ENCODE data around the gene DLK1.

Gene DLK1

DNA sequence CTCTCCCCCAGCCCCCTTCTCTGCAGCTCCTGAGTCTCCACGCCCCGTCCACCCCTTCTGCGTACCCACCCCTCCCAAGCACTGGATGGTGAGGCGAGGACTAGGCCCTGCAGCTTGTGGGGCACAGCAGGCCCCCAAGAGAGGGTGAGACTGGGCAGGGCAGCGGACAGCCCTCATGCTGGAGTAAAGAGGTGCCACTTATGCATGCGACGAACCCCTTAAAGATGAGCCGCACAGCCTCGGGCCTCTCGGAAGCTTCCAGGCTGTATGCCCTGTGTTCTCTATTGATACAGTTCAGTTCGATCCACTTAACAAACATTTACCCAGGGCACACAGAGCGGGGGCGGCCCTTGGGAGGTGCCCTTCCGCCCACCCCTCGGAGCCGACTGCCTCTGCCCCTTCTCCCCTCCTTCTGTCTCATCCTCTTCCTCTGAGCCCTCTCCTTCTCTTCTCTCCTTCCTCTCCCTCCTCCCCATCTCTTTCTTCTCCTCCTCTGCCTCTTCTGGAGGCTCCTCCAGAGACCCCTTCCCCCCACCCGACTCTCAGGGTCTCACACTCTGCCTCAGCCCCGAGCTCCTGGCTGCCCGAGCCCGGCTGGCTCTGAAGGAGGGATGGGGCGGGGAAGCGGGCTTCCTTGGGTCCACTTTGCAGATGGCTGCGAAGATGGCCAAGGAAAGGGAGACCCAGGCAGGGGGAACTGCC, 32.7 kb upstream of the DLK1 start:
- no peak for DNase-seq

DNA sequence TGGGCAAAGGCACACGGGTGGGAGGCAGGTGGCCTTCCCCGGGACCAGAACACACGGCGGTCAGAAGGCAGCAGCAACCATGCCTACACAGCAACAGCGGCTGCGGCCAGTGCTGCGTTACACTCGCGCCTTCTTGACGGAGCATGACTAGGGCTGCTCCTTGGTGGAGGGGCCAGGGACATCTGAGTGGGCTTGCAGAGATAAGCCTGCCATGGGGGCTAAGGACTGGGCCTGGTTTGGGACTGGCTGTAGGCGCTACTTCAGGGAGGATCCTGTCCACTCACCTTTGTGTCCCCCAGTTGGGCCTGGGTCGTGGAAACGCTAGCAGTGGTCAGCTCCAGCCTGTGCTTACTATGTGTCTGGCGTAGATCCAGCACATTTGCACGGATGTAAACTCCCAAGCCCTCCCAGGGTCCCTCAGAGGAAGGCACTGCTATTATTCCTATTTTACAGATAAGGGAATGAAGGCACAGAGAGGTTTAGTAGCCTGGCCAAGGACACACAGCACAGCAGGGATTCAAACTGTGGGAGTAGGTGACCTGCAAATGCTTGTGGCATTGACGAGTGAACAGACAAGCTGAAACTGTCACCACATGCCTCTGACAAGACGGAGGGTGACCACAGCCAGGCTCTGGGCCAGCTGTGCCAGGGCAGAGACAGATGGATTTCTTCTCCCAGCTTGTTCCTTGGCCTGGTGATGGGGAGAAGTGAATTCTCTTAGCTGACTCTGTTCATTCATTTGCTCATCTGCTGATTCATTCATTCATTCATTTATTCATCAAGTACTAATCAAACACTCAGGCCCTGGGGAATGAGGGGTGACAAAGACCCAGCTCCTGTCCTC, 31.9 kb upstream of the DLK1 start:
- DNase-seq = no peak

DNA sequence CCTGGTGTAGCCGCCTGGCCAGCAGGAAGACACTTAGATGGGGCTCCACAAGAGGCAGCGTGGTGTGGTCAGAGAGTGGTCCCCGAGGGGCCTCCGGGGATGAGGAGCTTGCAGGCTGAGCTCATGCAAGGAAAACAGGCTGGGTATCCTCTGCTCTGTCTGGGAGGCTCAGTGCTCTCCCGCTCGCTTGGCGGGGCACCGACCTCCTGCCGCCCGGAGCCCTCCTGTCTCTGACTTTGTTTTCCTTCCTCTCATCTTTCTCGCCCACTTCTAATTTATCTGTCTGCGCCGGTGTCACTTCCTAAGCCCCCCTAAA, 31.3 kb upstream of the DLK1 start:
- no peak for DNase-seq

DNA sequence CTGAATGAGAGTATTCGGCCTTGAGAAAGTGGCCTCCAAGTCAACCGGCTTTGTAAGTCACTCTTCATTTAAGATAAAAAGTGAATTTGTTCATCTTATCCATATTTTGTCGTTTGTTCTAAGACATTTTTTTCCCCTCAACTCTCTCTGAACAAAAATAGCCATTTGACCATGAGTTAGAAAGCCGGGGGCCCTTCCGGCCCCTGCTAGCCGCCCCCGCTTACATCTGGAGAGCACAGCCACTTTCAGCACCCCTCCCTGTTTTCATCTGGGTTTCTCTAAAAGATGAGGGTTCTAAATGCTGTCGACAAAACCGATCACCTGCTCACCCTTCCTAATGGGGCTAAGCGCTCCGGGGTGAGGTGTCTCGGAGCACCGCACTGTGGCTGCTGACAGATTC, 30.7 kb upstream of the DLK1 start:
- DNase-seq = no peak

DNA sequence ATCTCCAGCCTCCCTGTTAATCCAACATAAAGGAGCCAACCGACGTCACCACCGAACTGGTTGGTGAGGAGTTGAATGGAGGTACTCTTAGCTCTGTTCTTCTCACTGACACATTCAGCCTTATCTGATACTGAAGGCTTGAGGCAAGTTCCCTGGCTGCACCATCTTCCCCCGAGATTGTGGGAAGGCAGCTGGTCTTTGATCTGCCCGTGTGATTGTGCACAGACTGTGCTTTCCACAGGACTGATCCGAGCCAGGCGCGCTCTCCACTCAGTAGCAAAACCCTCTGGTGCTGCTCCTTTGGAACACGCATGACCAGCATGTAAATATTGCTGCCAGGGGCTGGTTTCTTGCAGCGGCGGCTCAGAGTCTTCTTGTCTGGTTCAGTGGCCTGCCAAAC, 30.1 kb upstream of the DLK1 start:
- no peak for DNase-seq

DNA sequence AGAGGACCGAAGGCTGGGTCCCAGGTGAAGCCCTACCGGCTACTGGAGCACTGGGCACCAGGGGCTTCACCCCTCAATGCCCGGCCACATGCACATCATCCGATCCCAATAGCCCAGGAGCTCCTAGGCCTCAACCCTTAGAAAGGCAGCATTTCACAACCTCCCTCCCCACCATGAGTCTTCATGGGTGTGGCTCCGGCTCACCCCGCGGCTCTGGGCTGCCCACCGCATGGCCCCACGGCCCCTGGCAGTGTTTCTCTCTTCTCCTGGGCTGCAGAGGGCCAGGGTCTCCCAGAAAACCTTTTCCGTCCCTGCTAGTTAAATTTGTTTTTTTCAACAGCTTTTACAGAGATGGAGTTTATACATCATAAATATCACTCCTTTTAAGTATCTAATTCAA, 28.6 kb upstream of the DLK1 start:
- DNase-seq = no peak

DNA sequence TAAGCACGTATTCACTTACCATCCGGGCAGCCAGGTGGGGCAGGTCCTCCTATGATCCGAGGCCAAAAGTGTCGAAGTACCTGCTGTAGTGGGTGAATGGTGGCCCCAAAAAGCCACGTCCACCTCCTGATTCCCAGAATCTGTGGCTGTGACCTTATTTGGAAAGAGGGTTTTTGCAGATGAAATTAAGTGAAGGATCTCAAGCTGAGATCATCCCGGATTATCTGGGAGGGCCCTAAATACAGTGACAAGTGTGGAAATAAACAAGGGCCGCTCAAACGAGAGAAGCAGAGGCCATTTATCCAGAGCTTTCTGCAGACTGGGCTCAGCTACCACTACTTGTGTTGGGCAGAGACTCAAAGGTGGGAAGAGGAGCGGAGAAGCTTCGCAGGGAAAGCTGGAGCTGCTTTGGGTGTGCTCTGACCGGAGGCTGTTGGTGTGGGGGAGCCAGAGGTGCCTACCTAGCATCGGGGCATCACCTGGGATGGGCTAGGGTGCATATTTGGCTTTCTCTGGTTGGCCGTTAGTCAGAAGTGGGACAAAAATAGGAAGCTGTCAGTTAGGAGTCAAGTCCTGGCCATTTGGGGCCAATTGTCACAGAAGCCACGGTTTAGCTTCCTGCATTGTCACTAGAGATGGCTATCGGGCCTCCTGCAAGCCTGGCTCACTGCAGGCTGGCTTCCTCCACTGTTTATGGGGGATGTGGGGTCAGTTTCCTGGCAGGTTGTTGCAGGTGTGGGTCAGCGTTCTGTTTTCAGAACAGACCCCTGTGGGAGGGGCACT, 27.8 kb upstream of the DLK1 start:
- no peak for DNase-seq

DNA sequence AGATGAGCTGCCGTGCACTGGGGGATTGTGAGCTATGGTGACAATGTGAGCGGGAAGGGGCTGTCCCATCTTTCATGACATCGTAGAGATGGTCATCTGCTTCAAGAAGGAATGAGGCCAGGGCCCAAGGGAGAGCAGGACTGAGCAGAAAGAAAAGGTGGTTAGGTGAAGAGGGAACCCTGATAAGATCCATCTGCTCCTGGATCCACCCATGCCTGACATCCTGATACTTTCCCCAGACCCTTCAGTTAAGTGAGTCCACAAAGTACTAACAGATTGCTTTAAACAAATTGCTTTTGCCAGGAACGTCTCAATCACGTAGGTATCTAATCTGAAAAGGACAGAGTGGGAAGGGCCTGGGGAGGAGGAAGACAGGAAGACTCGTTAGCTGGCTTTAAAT, 25.4 kb upstream of the DLK1 start:
- no peak for DNase-seq

DNA sequence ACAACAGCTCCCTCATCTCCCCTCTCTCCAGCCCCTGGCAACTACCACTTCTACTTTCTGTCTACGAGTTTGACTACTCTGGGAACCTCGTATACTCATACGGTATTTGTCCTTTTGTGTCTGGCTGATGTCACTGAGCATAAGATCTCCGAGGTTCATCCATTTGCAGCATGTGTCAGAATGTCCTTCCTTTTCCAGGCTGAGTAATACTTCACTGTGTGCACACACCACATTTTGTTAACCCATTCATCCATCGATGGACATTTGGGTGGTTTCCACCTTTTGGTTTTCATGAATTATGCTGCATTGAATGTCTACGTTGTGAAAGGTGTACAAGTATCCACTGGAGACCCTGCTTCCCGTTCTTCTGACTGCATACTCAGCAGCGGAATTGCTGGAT, 24.1 kb upstream of the DLK1 start:
- no peak for DNase-seq

DNA sequence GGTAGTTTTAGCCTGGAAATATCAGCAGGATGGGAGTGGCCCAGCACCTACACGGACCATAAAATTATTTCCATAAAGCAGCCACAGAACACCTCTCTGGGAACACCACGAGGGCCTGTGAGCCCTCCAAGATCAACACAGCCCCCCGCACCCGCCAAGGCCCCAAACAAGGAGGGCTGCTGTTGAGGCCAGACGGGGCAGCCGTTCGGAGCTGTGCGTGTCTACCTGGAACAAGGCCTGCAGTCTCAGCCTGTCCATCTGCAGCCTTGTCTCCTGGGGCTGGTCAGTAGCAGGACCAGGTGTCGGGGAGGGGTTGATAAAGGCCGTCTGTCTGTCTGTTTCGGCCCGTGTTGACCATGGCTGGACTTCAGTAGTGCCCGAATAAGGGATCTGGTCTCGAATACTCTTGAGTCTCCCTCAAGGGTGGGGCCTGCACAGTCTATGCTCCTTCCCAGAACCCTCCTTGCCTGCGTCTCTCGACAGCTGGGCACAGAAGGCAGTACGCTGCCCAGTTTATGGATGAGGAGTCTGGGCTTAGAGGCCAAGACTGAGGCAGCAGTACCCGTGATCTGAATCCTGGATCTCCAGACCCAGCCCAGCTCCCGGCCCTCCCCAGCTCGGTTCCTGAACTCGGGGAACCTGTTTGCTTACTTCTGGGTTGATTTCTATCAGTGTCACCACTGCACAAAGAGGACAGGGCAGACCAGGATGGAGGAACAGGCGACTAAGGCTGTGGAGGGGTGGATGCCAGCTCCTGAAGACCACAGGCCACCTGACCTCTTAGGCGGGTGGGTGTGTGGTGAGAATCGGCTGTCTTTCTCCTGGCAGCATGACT, 23.1 kb upstream of the DLK1 start:
- DNase-seq = no peak

DNA sequence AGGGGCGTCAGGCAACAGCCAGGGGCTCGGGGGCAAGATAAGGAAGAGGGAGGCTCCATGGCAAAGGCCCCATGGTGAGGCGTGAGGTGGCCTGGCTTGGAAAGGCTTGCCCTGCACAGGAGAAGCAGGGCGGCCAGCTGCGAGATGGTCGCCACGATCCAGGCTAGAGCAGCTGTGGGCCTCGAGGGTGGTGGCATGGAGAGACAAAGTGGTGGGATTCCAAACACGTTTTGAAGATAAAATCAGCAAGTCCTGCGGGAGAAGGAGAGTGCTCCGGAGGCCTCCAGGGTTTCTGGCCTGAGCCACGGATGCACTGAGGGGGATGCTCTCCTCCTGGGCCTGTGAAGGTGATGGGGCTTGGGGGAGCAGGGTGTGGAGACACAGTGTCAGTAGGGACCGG, 20.5 kb upstream of the DLK1 start:
- no peak for DNase-seq

DNA sequence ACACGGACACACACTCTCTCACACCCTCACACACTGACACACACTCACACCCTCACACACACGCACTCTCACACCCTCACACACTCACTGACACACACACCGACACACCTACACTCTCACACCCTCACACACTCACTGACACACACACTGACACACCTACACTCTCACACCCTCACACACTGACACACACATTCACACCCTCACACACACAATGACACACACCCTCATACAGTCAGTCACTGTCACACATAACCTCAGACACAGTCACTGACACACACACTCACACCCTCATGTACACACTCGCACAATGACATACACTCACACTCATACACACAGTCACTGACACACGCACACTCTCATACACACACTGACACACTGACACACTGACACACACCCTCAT, 19.8 kb upstream of the DLK1 start:
- no peak for DNase-seq

DNA sequence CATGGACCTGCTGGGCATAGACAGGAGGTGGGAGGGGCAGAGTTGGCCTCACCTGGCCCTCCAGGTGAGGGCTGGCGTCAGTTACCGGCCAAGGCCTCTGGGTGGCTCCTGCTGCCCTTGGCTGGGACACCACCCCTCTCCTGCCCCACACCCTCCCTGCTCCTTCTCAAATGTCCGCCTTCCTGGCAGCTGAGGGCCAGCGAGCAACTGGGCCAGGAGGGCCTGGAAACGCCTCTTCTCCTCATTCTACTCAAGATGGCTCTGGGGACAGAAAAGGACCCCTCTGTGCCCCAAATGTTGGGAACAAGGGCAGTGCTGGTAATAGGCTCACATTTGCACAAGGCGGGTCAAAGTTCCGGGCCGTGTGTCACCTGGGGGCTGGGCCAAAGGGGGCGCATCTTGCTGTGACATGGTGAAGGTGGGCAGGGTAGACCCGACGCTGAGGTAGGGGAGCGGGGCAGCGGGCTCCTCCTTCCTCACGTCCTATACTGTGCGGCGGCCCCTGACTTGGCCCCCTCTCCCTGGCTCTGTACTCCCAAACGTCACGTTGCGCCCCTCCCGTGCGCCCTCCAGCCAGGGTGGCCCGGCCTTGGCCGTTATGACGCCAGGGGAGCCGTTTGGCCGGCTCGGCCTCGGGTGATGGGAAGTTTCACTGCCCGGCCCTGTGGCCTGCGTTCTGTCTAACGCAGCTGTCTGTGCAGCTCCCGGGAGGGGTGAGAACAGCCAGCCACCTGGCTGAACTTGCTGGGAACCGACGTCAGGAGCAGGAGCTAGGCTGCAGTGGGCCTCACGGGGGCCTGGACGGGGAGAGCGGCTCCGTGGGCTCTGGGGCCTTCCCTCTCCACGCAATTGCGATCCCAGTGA, 18.0 kb upstream of the DLK1 start:
- DNase-seq = no peak

DNA sequence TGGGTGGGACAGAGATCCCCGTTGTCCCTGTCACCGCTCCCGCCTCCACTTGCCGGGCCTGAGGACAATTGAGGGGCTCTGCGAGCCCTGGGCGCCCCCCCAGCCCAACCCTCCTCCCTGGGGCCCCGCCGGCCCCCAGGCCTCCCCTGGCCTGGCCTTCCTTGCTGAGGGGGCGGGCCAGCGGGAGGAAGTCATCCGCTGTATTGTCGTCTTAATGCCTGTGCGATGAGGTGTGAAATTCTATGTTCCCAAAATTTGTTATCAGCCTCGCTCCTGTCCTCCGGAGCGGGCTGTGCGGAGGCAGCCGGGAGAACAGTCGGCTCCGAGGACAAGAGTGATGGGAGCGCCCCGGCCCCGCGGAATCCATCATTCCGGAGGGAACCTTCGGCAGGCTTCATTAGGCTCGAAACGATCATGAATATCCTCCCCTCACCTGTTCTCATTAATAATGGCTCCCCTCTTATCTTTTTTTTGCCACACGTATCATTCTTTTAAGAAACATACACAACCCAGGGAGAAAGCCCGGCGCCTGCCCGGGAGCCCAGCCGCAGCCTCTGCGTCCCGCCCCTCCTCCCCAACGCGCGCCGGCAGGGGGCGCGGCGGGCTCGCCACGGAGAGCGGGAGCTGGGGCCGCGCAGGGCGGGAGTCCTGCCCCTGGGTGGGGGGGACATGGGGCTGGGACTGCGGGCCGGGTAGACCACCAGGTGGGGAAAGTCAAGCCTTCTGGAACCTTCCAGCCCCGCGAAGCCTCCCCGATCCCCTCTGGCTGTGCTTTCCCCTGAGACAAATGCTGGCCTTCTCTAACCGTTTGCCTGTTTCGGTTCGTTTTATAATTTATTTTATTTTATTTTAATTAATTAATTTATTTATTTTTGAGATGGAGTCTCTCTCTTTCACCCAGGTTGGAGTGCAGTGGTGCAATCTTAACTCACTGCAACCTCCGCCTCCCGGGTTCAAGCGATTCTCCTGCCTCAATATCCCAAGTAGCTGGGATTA, 17.1 kb upstream of the DLK1 start:
- DNase-seq = no peak

DNA sequence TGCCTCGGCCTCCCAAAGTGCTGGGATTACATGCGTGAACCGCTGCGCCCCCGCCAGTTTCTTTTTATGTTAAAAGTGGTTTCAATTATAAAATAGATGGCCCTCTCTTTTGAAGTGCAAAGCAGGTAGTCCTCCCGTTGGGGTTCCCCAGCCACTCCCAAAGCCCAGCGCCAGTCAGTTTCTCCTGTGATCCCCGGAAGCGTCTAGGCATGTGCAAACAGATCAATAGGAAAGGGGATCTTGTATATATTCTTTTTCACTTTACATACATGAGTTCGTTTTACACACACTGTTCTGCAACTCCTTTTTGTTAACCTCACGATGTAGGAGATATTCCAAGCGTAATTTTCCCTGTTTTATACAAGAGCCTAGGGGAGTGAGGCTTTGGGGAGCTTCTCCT, 16.3 kb upstream of the DLK1 start:
- DNase-seq = no peak

DNA sequence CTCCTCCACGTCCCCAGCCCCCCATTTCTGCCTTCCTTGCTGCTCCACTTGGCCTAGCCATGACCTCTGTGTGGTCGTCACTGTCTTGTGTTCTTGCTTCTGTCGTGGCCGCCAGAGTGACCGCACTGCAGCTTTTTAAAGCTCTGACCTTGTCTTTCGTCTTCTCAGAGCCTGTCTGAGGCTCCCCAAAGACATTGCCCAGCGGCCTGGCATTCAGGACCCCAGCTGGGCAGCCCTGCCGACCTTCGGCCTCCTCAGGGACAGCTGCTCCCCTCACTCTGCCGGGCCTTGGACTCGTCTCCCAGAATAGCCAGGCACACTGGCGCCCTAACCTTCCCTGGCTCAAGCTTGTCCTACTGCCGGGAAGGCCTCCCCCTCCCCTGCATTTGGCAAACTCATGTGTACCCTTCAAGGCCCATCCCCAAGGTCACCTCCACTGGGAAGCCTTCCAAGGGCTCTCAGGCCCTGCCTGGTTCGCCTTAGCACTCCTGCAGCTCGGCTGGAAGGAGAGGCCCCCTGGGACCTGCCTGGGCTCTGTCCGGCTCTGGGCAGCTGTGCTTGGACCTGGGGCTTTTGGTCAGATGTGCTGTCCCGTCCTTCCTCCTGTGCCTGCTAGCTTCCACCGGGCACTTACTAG, 15.7 kb upstream of the DLK1 start:
- DNase-seq = no peak

DNA sequence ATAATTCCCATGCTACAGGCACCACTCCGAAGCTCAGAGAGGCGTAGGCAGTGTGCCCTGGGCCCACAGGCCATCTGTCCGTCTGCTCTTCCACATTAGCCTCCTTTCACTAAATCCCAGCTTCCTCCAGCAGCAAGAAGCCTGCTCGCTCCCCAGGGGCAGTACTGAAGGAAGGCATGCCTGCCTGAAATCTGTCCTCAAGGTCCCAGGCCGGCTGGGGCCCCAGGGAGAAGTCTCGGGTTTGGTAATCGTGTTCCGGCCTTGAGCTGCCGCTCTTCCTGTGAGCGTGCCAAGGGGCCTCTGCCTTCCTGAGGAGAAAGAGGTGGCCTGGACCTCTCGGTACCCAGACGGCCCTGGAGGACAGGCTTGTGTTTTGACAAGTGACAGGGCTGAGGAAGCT, 15.2 kb upstream of the DLK1 start:
- no peak for DNase-seq

DNA sequence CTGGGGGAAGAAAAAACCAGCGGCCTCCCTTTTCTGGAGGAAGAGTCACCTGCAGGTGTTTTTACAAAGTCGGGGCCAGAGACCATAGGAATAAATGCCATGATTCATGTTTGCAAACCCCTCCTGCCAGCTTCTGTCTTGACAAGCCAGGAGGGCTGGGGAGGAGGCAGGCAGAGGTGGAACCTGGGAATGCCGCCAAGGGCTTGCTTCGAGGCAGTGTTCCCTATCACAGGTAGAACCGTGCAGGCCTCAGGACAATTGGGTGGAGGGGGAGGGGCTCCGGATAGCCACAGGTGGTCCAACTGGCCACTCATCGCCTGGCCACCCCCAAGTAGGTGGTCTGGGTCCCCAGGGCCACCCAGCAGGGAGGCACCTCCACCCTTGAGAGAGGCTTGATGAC, 14.2 kb upstream of the DLK1 start:
- peak; percentile 59 for DNase-seq

DNA sequence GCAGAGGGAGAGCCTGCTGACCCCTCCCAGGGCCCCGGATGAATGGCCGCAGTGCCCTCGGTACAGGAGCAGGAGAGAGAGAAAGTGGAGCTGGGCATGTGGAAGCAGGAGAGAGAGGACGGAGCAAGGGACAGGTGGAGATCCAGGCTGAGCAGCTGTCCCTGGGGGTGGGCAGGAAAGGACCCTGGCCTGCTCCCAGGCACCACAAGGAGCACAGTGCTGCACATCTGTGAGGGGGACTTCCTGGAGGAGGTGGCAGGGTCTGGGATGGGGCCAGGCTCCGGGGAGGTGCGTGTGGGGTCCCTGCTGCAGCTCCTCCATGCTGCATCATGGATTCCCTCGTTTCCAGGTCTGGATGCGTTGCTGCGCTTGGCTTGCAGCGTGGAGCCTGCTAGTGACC, 13.0 kb upstream of the DLK1 start:
- no peak for DNase-seq

DNA sequence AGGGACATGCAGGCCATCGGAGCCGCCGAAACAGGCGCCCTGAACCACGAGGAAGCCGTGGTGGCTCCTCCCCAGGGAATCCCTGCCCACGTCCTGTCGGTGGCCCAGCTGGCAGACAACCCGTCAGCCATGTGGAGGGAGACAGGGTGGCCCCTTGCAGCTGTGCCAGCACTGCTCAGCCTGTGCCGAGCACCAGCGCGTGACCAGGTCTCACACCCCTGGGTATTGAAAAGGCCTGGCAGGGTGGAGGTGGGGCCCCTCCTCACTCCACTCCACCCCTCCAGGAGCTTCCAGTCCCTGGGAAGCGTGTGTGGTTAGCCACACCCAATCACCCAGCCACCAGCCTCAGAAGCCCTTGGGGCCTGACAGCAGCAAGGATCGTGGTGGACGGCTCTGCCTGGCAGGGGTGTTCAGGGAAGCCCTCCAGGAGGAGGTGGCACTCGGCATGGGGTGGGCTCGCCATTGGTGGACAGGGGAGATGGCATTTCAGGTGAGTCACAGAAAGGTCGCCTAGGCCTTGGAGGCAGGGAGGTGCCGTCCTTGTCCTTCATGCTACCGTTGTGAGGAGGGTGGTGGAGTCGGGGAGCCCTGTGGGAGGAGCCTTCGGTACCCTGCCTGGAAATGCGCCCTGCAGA, 12.3 kb upstream of the DLK1 start:
- DNase-seq = peak; percentile 87
